ENCODE data around the gene PAXIP1.

Gene PAXIP1

GRCh38 chr7:154909241-154910105, 93.5 kb downstream of the PAXIP1 start:
- no peaks in the 10 kb centered on the region for H3K79me2 ChIP-seq (ENCODE audit: insufficient read depth, low read length)
- no peaks in the 10 kb centered on the region for H3K9me3 ChIP-seq (ENCODE audit: insufficient read depth, low read length)
- no peaks in the 10 kb centered on the region for H4K20me1 ChIP-seq (ENCODE audit: low read depth, low read length)
- H3K4me2 ChIP-seq (ENCODE audit: low read depth, low read length, poor library complexity, severe bottlenecking), result no peak overlapping the region
- no peaks in the 10 kb centered on the region for H3K27me3 ChIP-seq (ENCODE audit: low read length)
- no peak overlapping the region for H3K27ac ChIP-seq (ENCODE audit: low read depth, low read length)
- no peak overlapping the region for H2AFZ ChIP-seq (ENCODE audit: low read depth, low read length, severe bottlenecking)
- H3K4me3 ChIP-seq (ENCODE audit: insufficient read depth, low read length, poor library complexity, severe bottlenecking), result no peak overlapping the region
- TF ChIP-seq, protein P1, sequence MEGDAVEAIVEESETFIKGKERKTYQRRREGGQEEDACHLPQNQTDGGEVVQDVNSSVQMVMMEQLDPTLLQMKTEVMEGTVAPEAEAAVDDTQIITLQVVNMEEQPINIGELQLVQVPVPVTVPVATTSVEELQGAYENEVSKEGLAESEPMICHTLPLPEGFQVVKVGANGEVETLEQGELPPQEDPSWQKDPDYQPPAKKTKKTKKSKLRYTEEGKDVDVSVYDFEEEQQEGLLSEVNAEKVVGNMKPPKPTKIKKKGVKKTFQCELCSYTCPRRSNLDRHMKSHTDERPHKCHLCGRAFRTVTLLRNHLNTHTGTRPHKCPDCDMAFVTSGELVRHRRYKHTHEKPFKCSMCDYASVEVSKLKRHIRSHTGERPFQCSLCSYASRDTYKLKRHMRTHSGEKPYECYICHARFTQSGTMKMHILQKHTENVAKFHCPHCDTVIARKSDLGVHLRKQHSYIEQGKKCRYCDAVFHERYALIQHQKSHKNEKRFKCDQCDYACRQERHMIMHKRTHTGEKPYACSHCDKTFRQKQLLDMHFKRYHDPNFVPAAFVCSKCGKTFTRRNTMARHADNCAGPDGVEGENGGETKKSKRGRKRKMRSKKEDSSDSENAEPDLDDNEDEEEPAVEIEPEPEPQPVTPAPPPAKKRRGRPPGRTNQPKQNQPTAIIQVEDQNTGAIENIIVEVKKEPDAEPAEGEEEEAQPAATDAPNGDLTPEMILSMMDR (IDR thresholded peaks at IDR 0.05; ENCODE audit: insufficient read depth, low read length, poor library complexity, severe bottlenecking), result no peak
- no peak for TF ChIP-seq EZH2phosphoT487 (conservative IDR thresholded peaks at IDR 0.05; ENCODE audit: low read length)
- H3K9me2 ChIP-seq (replicated peaks; ENCODE audit: insufficient read depth, low read length), result no peaks in the 10 kb centered on the region
- no peaks in the 10 kb centered on the region for H3F3A ChIP-seq (ENCODE audit: insufficient read depth)
- no peak overlapping the region for H3K9ac ChIP-seq (ENCODE audit: low read length)
- H3K36me3 ChIP-seq (ENCODE audit: low read length), result no peaks in the 10 kb centered on the region

- H3K9ac ChIP-seq (ENCODE audit: low read length), result no peak overlapping the region
- H4K20me1 ChIP-seq (ENCODE audit: low read depth, low read length), result no peaks in the 10 kb centered on the region
- H3K9me2 ChIP-seq (replicated peaks; ENCODE audit: insufficient read depth, low read length), result no peaks in the 10 kb centered on the region
- no peak overlapping the region for H3K4me3 ChIP-seq (ENCODE audit: insufficient read depth, low read length, poor library complexity, severe bottlenecking)
- no peaks in the 10 kb centered on the region for H3K79me2 ChIP-seq (ENCODE audit: insufficient read depth, low read length)
- no peaks in the 10 kb centered on the region for H3K9me3 ChIP-seq (ENCODE audit: insufficient read depth, low read length)
- H3K36me3 ChIP-seq (ENCODE audit: low read length), result no peaks in the 10 kb centered on the region
- no peak overlapping the region for H3K27ac ChIP-seq (ENCODE audit: low read depth, low read length)
- no peak overlapping the region for H3K4me2 ChIP-seq (ENCODE audit: low read depth, low read length, poor library complexity, severe bottlenecking)
- H3F3A ChIP-seq (ENCODE audit: insufficient read depth), result no peaks in the 10 kb centered on the region
- no peaks in the 10 kb centered on the region for H3K27me3 ChIP-seq (ENCODE audit: low read length)
- TF ChIP-seq, protein P1 (IDR thresholded peaks at IDR 0.05; ENCODE audit: insufficient read depth, low read length, poor library complexity, severe bottlenecking), result no peak
- TF ChIP-seq EZH2phosphoT487 (conservative IDR thresholded peaks at IDR 0.05; ENCODE audit: low read length), result no peak
- H2AFZ ChIP-seq (ENCODE audit: low read depth, low read length, severe bottlenecking), result no peak overlapping the region
Measured at GRCh38 chr7:154907651-154908620, 95.0 kb downstream of the PAXIP1 start.

DNA sequence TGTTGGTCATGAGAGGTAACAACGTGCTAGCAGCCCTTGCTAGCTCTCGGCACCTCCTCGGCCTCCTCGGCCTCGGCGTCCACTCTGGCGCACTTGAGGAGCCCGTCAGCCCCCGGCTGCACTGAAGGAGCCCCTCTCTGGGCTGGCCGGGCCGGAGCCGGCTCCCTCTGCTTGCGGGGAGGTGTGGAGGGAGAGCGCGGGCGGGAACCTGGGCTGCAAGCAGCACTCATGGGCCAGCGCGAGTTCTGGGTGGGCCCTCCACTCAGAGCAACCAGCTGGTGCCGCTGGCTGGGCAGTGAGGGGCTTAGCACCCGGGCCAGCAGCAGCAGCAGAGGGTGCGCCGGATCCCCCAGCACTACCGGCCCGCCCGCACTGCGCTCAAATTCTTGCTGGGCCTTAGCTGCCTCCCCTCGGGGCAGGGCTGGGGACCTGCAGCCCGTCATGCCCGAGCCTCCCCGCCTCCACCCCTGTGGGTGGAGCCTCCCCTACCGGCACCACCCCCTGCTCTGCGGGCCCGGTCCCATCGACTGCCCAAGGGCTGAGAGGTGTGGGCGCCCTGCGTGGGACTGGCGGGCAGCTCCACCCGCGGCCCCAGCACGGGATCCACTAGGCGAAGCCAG, 96.1 kb downstream of the PAXIP1 start:
- no peaks in the 10 kb centered on the region for H3K27me3 ChIP-seq (ENCODE audit: low read length)
- TF ChIP-seq, protein P1 (IDR thresholded peaks at IDR 0.05; ENCODE audit: insufficient read depth, low read length, poor library complexity, severe bottlenecking), result no peak
- TF ChIP-seq EZH2phosphoT487 (conservative IDR thresholded peaks at IDR 0.05; ENCODE audit: low read length), result no peak
- H3K79me2 ChIP-seq (ENCODE audit: insufficient read depth, low read length), result no peaks in the 10 kb centered on the region
- no peak overlapping the region for H3K27ac ChIP-seq (ENCODE audit: low read depth, low read length)
- no peak overlapping the region for H3K9ac ChIP-seq (ENCODE audit: low read length)
- H3K4me2 ChIP-seq (ENCODE audit: low read depth, low read length, poor library complexity, severe bottlenecking), result no peak overlapping the region
- H2AFZ ChIP-seq (ENCODE audit: low read depth, low read length, severe bottlenecking), result no peak overlapping the region
- H3K9me2 ChIP-seq (replicated peaks; ENCODE audit: insufficient read depth, low read length), result no peaks in the 10 kb centered on the region
- H3K9me3 ChIP-seq (ENCODE audit: insufficient read depth, low read length), result no peaks in the 10 kb centered on the region
- H3K36me3 ChIP-seq (ENCODE audit: low read length), result no peaks in the 10 kb centered on the region
- no peak overlapping the region for H3K4me3 ChIP-seq (ENCODE audit: insufficient read depth, low read length, poor library complexity, severe bottlenecking)
- no peaks in the 10 kb centered on the region for H4K20me1 ChIP-seq (ENCODE audit: low read depth, low read length)
- no peaks in the 10 kb centered on the region for H3F3A ChIP-seq (ENCODE audit: insufficient read depth)

Measured in SU-DHL-6 (cell line).